ENCODE measurements around the gene C19orf25. TPM values are rescaled to one million over a fixed set of nuclear protein-coding genes. Genes with fewer than 3 reads are reported as not detected.
A peak's percentile ranks its signal among the peaks of the same experiment; 100 is the strongest.
"Not testable (repeated sequence)": the region's sequence is repeated elsewhere in the genome, so short reads cannot be mapped to it uniquely, and the experiment has no call there.

Gene C19orf25
- total RNA-seq, 2 experiments from 2014 or later: 27.0 to 28.7 TPM

- H3K27me3 Mint-ChIP-seq: no peaks in the 10 kb centered on the region
- DNase-seq: no peak
- H3K4me3 Mint-ChIP-seq: no peak overlapping the region
- peaks cover 6% of the 10 kb centered on the region for H3K36me3 Mint-ChIP-seq
- no peak overlapping the region for H3K27ac Mint-ChIP-seq
- H3K9me3 Mint-ChIP-seq: no peaks in the 10 kb centered on the region
- peaks cover 13% of the 10 kb centered on the region for H3K4me1 Mint-ChIP-seq
Measured at GRCh38 chr19:1481893-1482360, 2.9 kb upstream of the C19orf25 start.

DNA sequence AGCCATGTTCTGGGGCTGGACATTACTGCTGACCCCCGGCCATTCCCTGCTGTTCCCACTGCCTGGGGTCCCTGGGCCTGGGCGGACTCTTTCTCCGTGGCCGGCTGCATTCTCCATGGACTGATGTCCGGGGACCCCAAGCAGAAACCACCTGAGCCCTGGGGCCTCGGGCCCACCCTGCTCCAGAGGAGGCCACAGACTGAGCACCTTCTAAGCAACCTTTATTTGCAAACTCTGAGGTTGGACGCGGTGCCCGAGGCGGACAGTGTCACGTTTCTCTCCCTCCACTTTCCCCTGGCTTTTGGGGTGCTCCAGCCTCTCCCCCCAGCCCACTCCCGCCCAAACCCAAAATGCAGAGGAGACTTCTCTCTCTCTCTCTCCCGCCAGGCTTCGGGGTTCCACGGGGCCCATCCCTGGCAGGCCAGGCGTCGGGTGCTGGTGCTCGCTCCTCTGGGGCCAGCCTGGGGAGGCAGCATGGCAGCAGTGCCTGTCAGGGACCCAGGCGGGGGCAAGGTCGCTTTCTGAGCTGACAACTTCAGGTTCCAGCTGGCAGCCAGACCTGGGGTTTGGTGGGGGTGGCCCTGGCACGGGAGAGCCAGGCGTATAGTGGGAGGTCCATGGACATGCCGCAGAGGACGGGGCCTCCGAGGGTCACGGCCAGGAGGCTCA lies 2.3 kb upstream of the C19orf25 start:
- no peak for DNase-seq
- no peaks in the 10 kb centered on the region for H3K27me3 Mint-ChIP-seq
- H3K9me3 Mint-ChIP-seq: no peaks in the 10 kb centered on the region
- H3K36me3 Mint-ChIP-seq: peaks cover 9% of the 10 kb centered on the region
- no peak overlapping the region for H3K4me3 Mint-ChIP-seq
- no peak overlapping the region for H3K27ac Mint-ChIP-seq
- H3K4me1 Mint-ChIP-seq: peaks cover 16% of the 10 kb centered on the region

GRCh38 chr19:1477056-1477455 lies 2.0 kb downstream of the C19orf25 start:
- H3K4me3 Mint-ChIP-seq: peak overlapping the region; percentile 54
- DNase-seq, H3K9me3 Mint-ChIP-seq, H3K36me3 Mint-ChIP-seq, H3K27ac Mint-ChIP-seq, H3K27me3 Mint-ChIP-seq: not testable (repeated sequence)
- H3K4me1 Mint-ChIP-seq: peaks cover 16% of the 10 kb centered on the region

GRCh38 chr19:1475751-1476437 lies 3.1 kb downstream of the C19orf25 start:
- H3K4me3 Mint-ChIP-seq: no peak overlapping the region
- no peaks in the 10 kb centered on the region for H3K9me3 Mint-ChIP-seq
- H3K4me1 Mint-ChIP-seq: peaks cover 16% of the 10 kb centered on the region
- peaks cover 9% of the 10 kb centered on the region for H3K27me3 Mint-ChIP-seq
- no peak overlapping the region for H3K27ac Mint-ChIP-seq
- DNase-seq: no peak
- H3K36me3 Mint-ChIP-seq: peaks cover 9% of the 10 kb centered on the region

DNA sequence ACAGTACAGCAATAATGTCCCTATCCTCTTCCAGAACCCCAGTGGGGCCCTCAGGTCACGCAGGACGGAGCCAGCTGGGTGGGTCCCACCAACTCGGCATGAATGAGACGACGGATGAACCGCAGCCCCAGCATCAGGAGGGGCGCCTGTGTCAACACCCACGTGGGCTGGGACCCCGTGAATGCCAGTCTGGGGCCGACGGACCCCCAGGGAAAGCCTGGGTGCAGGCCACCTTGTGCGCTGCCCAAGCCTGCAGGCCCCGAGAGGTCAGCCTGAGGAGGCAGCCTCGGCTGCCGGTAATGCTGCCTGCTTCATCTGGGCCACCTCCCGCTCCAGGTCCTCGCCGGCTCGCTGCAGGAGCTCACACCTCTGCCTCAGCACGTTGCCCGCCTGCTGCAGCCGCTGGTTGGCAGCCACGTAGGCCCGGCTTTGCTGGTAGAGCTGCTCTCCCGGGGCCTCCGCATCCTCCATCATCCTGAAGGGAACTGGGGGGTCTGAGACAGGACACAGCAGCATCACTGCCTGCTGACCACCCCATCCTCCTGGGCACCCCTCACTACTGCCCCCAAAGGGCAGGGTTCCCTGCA lies 4.2 kb downstream of the C19orf25 start:
- Mint-ChIP-seq H3K36me3 (peaks cover 9% of the 10 kb centered on the region), H3K27me3 (peaks cover 13% of the 10 kb centered on the region), H3K9me3 (no peaks in the 10 kb centered on the region), H3K4me1 (peaks cover 18% of the 10 kb centered on the region), H3K27ac (no peak overlapping the region), H3K4me3 (no peak overlapping the region)
- no peak for DNase-seq

- Mint-ChIP-seq H3K36me3 (peaks cover 9% of the 10 kb centered on the region), H3K9me3 (no peaks in the 10 kb centered on the region), H3K27ac (no peak overlapping the region), H3K4me3 (no peak overlapping the region), H3K4me1 (peaks cover 14% of the 10 kb centered on the region), H3K27me3 (peaks cover 14% of the 10 kb centered on the region)
- no peak for DNase-seq
Measured at GRCh38 chr19:1474011-1474764, 4.8 kb downstream of the C19orf25 start.

DNA sequence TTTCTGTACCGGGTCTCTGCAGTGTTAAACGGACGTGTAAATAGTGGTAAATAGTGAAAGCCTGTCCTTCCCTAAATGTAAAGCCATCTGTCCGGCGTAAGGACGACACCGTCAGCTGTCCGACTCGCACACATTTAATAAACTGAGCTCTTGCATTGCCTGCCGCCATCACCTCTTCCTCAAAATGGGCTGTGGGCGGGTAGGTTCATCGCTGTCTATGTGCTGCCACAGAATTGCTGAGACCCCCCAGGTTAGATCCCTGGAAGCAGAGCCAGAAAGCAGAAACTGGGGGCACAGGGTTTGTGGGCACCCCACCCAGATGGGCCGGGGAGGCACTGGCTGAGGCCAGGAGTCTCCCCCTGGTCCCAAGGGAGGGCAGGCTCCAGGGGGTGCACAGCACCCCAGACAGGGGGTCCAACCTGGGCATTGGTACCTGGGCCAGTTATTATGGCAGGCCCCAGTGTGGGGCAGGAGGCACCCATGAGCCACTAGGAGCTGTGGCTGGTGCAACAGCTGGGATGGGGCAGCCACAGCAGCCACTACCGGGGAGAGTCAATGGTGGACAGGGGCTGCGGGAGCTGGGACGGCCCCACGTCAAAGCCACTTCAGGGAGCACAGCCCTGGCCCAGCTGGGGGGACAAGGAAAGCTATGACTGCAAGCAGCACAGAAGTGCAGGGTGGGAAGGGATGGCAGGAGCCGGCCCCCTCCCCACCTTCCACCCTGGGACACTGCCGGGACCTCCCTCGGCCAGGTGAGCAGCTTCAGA lies 5.7 kb downstream of the C19orf25 start:
- H3K27me3 Mint-ChIP-seq: peaks cover 14% of the 10 kb centered on the region
- H3K9me3 Mint-ChIP-seq: no peaks in the 10 kb centered on the region
- DNase-seq: no peak
- H3K4me1 Mint-ChIP-seq: peaks cover 11% of the 10 kb centered on the region
- no peak overlapping the region for H3K4me3 Mint-ChIP-seq
- peak overlapping the region; percentile 21 for H3K27ac Mint-ChIP-seq
- peaks cover 7% of the 10 kb centered on the region for H3K36me3 Mint-ChIP-seq

GRCh38 chr19:1472231-1473084 lies 6.6 kb downstream of the C19orf25 start:
- H3K9me3 Mint-ChIP-seq: no peaks in the 10 kb centered on the region
- DNase-seq: no peak
- no peak overlapping the region for H3K27ac Mint-ChIP-seq
- peaks cover 14% of the 10 kb centered on the region for H3K27me3 Mint-ChIP-seq
- peaks cover 6% of the 10 kb centered on the region for H3K36me3 Mint-ChIP-seq
- peaks cover 9% of the 10 kb centered on the region for H3K4me1 Mint-ChIP-seq
- no peak overlapping the region for H3K4me3 Mint-ChIP-seq

- Mint-ChIP-seq H3K4me1 (peaks cover 5% of the 10 kb centered on the region), H3K27me3 (peaks cover 17% of the 10 kb centered on the region), H3K36me3 (peaks cover 3% of the 10 kb centered on the region), H3K9me3 (no peaks in the 10 kb centered on the region), H3K4me3 (no peak overlapping the region), H3K27ac (no peak overlapping the region)
- no peak for DNase-seq
Measured at GRCh38 chr19:1471515-1472160, 7.4 kb downstream of the C19orf25 start.

- Mint-ChIP-seq H3K4me1 (peaks cover 2% of the 10 kb centered on the region), H3K27me3 (peaks cover 18% of the 10 kb centered on the region), H3K9me3 (no peaks in the 10 kb centered on the region), H3K36me3 (no peaks in the 10 kb centered on the region), H3K27ac (no peak overlapping the region), H3K4me3 (no peak overlapping the region)
- no peak for DNase-seq
Measured at GRCh38 chr19:1471010-1471514, 8.0 kb downstream of the C19orf25 start.

GRCh38 chr19:1470305-1471009 lies 8.6 kb downstream of the C19orf25 start:
- H3K9me3 Mint-ChIP-seq: no peaks in the 10 kb centered on the region
- H3K27me3 Mint-ChIP-seq: peaks cover 18% of the 10 kb centered on the region
- peaks cover 2% of the 10 kb centered on the region for H3K4me1 Mint-ChIP-seq
- no peaks in the 10 kb centered on the region for H3K36me3 Mint-ChIP-seq
- H3K27ac Mint-ChIP-seq: no peak overlapping the region
- peak overlapping the region; percentile 50 for H3K4me3 Mint-ChIP-seq
- DNase-seq: peak; percentile 71

- H3K36me3 Mint-ChIP-seq: no peaks in the 10 kb centered on the region
Measured at GRCh38 chr19:1470055-1470304, 9.0 kb downstream of the C19orf25 start.

More at GRCh38 chr19:1470055-1470304, 9.0 kb downstream of the C19orf25 start:
- Mint-ChIP-seq H3K27ac (no peak overlapping the region), H3K9me3 (no peaks in the 10 kb centered on the region), H3K27me3 (peaks cover 18% of the 10 kb centered on the region), H3K4me3 (peak overlapping the region; percentile 50), H3K4me1 (peaks cover 2% of the 10 kb centered on the region)
- DNase-seq: no peak

Data from activated naive CD8-positive, alpha-beta T cell treated with anti-CD3 and anti-CD28 coated beads for 36 hours (primary cell).